Bronchial epithelial cell (primary cell): ENCODE data around the gene EPHB1. TPM values are rescaled to one million over a fixed set of nuclear protein-coding genes. Genes with fewer than 3 reads are reported as not detected.

Experiments
- DNase-seq: peaks from one replicate; pipeline ENCODE4 v3.0.0-alpha.2; 2010; ENCODE audit warnings: low read depth
- FAIRE-seq: peaks from 2 replicates; lab custom pipeline; 2011; peaks lifted over from hg19 to GRCh38; lab: Jason Lieb, UNC
- H3K27me3 ChIP-seq: 2 replicates; pipeline ENCODE4 v1.5.1; 2011; ENCODE audit warnings: low read length; ENCODE audit not compliant: control insufficient read depth, insufficient read depth
- H3K36me3 ChIP-seq: 2 replicates; pipeline ENCODE4 v1.5.1; 2011; ENCODE audit warnings: low read length; ENCODE audit not compliant: control insufficient read depth, insufficient read depth
- H3K4me3 ChIP-seq: 2 replicates; pipeline ENCODE4 v1.5.1; 2011; ENCODE audit warnings: mild to moderate bottlenecking, low read depth, low read length, control low read depth
- total RNA-seq: library from RNA; depleted of rRNA; stranded (reverse); fragments of >200 nt; gene quantifications from 2 replicates; pipeline ENCODE4 v1.2.1, GENCODE V29; 2014
- TF ChIP-seq, protein P1 (sequence below): IDR thresholded peaks from 2 replicates; pipeline ENCODE4 v1.5.1; 2011; ENCODE audit warnings: mild to moderate bottlenecking, moderate library complexity, low read length, control low read depth, inconsistent platforms; ENCODE audit not compliant: insufficient read depth, severe bottlenecking

The EPHB1 gene
- total RNA-seq, 1 donor from 2014 or later = under 0.01 TPM

DNA sequence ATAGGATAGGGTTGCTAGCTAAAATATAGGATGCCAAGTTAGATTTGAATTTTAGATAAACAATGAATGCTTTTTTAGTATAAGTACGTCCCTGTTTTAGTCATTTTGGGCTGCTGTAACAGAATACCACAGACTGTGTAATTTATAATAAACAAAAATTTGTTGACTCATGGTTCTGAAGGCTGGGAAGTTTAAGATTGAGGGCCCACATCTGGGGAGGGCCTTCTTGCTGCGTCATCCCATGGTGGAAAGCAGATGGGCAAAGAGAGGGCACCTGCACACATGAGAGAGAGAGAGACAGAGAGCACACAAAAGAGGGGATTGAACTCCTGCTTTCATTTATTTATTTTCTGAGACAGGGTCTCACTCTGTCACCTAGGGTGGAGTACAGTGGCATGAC is 246.5 kb downstream of the EPHB1 start:
- Histone ChIP-seq H3K27me3 (no peaks in the 10 kb centered on the region), H3K4me3 (no peak overlapping the region), H3K36me3 (no peaks in the 10 kb centered on the region)
- no peak for DNase-seq
- FAIRE-seq = no peak
- TF ChIP-seq, protein P1, sequence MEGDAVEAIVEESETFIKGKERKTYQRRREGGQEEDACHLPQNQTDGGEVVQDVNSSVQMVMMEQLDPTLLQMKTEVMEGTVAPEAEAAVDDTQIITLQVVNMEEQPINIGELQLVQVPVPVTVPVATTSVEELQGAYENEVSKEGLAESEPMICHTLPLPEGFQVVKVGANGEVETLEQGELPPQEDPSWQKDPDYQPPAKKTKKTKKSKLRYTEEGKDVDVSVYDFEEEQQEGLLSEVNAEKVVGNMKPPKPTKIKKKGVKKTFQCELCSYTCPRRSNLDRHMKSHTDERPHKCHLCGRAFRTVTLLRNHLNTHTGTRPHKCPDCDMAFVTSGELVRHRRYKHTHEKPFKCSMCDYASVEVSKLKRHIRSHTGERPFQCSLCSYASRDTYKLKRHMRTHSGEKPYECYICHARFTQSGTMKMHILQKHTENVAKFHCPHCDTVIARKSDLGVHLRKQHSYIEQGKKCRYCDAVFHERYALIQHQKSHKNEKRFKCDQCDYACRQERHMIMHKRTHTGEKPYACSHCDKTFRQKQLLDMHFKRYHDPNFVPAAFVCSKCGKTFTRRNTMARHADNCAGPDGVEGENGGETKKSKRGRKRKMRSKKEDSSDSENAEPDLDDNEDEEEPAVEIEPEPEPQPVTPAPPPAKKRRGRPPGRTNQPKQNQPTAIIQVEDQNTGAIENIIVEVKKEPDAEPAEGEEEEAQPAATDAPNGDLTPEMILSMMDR = no peak

DNA sequence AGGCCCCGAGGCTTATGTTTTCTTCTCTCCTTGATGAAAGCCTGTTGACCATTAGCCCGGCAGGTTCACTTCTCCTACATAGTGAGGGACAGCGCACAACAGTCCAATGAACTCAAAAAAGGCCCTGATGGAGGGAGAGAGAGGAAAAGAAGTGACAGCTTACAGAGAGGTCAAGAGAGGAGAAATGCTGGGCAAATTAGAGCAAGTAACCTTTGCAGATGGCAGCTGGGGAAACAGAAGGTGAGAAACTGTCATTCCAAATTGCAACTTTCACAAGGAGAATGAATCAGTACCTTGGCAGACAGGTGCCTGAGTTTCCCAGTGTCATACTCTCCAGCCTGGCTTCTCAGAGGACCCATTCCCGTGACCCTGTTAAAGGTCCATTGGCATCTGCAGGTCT is 252.0 kb downstream of the EPHB1 start:
- no peaks in the 10 kb centered on the region for H3K36me3 ChIP-seq
- H3K4me3 ChIP-seq = no peak overlapping the region
- no peak for FAIRE-seq

DNA sequence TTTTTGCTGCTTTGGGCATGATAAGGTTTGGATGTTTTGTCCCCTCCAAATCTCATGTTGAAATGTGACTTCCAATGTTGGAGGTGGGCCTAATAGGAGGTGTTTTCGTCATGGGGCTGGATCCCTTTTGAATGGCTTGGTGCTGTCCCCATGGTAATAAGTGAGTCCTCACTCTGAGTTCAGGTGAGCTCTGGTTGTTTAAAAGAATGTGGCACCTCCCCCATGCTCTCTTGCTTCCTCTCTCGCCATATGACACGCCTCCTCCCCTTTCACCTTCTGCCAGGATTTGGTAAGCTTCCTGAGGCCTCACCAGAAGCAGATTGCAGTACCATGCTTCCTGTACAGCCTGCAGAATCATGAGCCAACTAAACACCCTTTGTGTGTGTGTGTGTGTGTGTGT is 255.5 kb downstream of the EPHB1 start:
- no peak for FAIRE-seq
- TF ChIP-seq, protein P1 = no peak

More for the DNA sequence above, 252.0 kb downstream of the EPHB1 start:
- no peaks in the 10 kb centered on the region for H3K27me3 ChIP-seq
- TF ChIP-seq, protein P1 = no peak
- DNase-seq = no peak

GRCh38 chr3:135051409-135051973 is 256.4 kb downstream of the EPHB1 start:
- Histone ChIP-seq H3K4me3 (no peak overlapping the region), H3K27me3 (no peaks in the 10 kb centered on the region), H3K36me3 (no peaks in the 10 kb centered on the region)
- no peak for FAIRE-seq
- TF ChIP-seq, protein P1 = no peak
- DNase-seq = no peak

More for the DNA sequence above, 255.5 kb downstream of the EPHB1 start:
- no peak for DNase-seq
- H3K4me3 ChIP-seq = no peak overlapping the region
- H3K27me3 ChIP-seq = no peaks in the 10 kb centered on the region
- H3K36me3 ChIP-seq = no peaks in the 10 kb centered on the region

GRCh38 chr3:135055449-135055848 is 260.4 kb downstream of the EPHB1 start:
- FAIRE-seq (no peak), DNase-seq (no peak)
- Histone ChIP-seq H3K27me3 (no peaks in the 10 kb centered on the region), H3K36me3 (no peaks in the 10 kb centered on the region), H3K4me3 (no peak overlapping the region)
- TF ChIP-seq, protein P1 = no peak
